Activated CD4-positive, CD25-positive, alpha-beta regulatory T cell treated with anti-CD3 and anti-CD28 coated beads, Interleukin-2, amount 50 U/mL, for 24 hours (primary cell): ENCODE results near the gene PRRC2C.
"Not testable (repeated sequence)": the region's sequence is repeated elsewhere in the genome, so short reads cannot be mapped to it uniquely, and the experiment has no call there.

ENCODE experiments used
- ATAC-seq, 2 donors: fragments of 150-1000 bp; cut with Tn5 transposase; one replicate each; pipeline ENCODE4 v1.10.0; 2021; ENCODE audit warnings: mild to moderate bottlenecking in 1 of 2, moderate library complexity in 1 of 2

Gene PRRC2C

GRCh38 chr1:171500803-171501202 is 15.5 kb downstream of the PRRC2C start:
- no peak for ATAC-seq

GRCh38 chr1:171501305-171502024 is 16.1 kb downstream of the PRRC2C start:
- ATAC-seq, result peak; percentile 86 to 93

GRCh38 chr1:171506525-171507304 is 21.4 kb downstream of the PRRC2C start:
- ATAC-seq, result no peak

GRCh38 chr1:171507435-171507834 is 22.1 kb downstream of the PRRC2C start:
- no peak for ATAC-seq

GRCh38 chr1:171509191-171509590 is 23.9 kb downstream of the PRRC2C start:
- no peak for ATAC-seq

- ATAC-seq, result peak; percentile 29 to 41
Observed at GRCh38 chr1:171513743-171514142, 28.4 kb downstream of the PRRC2C start.

- ATAC-seq, result peak; percentile 34 to 64
Observed at GRCh38 chr1:171515299-171515698, 30.0 kb downstream of the PRRC2C start.

- ATAC-seq, result no peak
Observed at GRCh38 chr1:171515741-171516140, 30.4 kb downstream of the PRRC2C start.

GRCh38 chr1:171521567-171521966 is 36.2 kb downstream of the PRRC2C start:
- ATAC-seq, result no peak

- no peak for ATAC-seq
Observed at GRCh38 chr1:171530676-171531075, 45.3 kb downstream of the PRRC2C start.

GRCh38 chr1:171532520-171532919 is 47.2 kb downstream of the PRRC2C start:
- no peak for ATAC-seq

GRCh38 chr1:171545523-171545922 is 60.2 kb downstream of the PRRC2C start:
- no peak for ATAC-seq

- no peak for ATAC-seq
Observed at GRCh38 chr1:171550050-171550449, 64.7 kb downstream of the PRRC2C start.

- not testable (repeated sequence) for ATAC-seq
Observed at GRCh38 chr1:171550598-171551100, 65.3 kb downstream of the PRRC2C start.

- ATAC-seq, result not testable (repeated sequence)
Observed at GRCh38 chr1:171553960-171554359, 68.6 kb downstream of the PRRC2C start.

GRCh38 chr1:171563675-171564074 is 78.3 kb downstream of the PRRC2C start:
- ATAC-seq, result no peak

- no peak for ATAC-seq
Observed at GRCh38 chr1:171566467-171566866, 81.1 kb downstream of the PRRC2C start.

- no peak for ATAC-seq
Observed at GRCh38 chr1:171570295-171570694, 85.0 kb downstream of the PRRC2C start.

- no peak for ATAC-seq
Observed at GRCh38 chr1:171576144-171576543, 90.8 kb downstream of the PRRC2C start.

- ATAC-seq, result peak in 1 of 2 donors; percentile 51
Observed at GRCh38 chr1:171581226-171581625, 95.9 kb downstream of the PRRC2C start.

- no peak for ATAC-seq
Observed at GRCh38 chr1:171581766-171582165, 96.4 kb downstream of the PRRC2C start.

- ATAC-seq, result peak; percentile 63 to 69
Observed at GRCh38 chr1:171582589-171582988, 97.3 kb downstream of the PRRC2C start.

GRCh38 chr1:171583591-171584201 is 98.4 kb downstream of the PRRC2C start:
- no peak for ATAC-seq
